Measurements from ENCODE around the gene ANAPC15. TPM values are rescaled to one million over a fixed set of nuclear protein-coding genes. Genes with fewer than 3 reads are reported as not detected.

Gene ANAPC15
- total and polyA plus RNA-seq, 2 of the 4 experiments (the other 2 are of a cell fraction): 66.3 to 84.2 TPM

- in situ Hi-C loops (cut with MboI; ENCODE audit: low sequenced_read_pairs): no loop called here
- H3K4me2 ChIP-seq (ENCODE audit: low read depth, low read length): peak overlapping the region; percentile 63
- H3K4me1 ChIP-seq (ENCODE audit: control insufficient read depth, insufficient read depth, low read length): peaks cover 10% of the 10 kb centered on the region
- peak overlapping the region; percentile 96 for H2AK5ac ChIP-seq (ENCODE audit: low read depth, low read length)
- 70% methylated on average over 2 of the region's 11 CpGs; no CpG with 5 or more reads in 1 of the 2 experiments for WGBS, 2 experiments (ENCODE audit: extremely low coverage in 2 of 2, insufficient read length in 1 of 2)
- ChIA-PET CTCF (interaction anchor here (0.6 kb wide), 1 partner anchor 70 kb away, joined by 3 read pairs; no protein-coding TSS in a partner anchor), POLR2A (ENCODE audit: unreplicated experiment) (no interaction called here)
- H3K9ac ChIP-seq (ENCODE audit: low read depth, low read length): peak overlapping the region; percentile 17; the same call in 1 of the 2 replicates
- H3K9me1 ChIP-seq (ENCODE audit: insufficient read depth, low read length): peaks cover 39% of the 10 kb centered on the region
- peak overlapping the region; percentile 14; the same call in 1 of the 2 replicates for H3K18ac ChIP-seq (ENCODE audit: low read depth, low read length)
- peak overlapping the region; percentile 95 for H2AFZ ChIP-seq (replicated peaks; ENCODE audit: low read length, poor library complexity)
- H3K79me1 ChIP-seq (ENCODE audit: low read depth in 1 of 2, low read length in 2 of 2): peaks cover 34 to 50% of the 10 kb centered on the region in 2 experiments
- H3K9me3 ChIP-seq (ENCODE audit: control insufficient read depth, insufficient read depth, low read length): no peaks in the 10 kb centered on the region
- peak overlapping the region; percentile 83 for H4K91ac ChIP-seq (ENCODE audit: insufficient read depth, low read depth, low read length)
- H2BK5ac ChIP-seq (ENCODE audit: low read depth, low read length, poor library complexity, severe bottlenecking): peak overlapping the region; percentile 75
- peak overlapping the region; percentile 26 for H3K4me3 ChIP-seq (ENCODE audit: insufficient read depth, low read depth, low read length)
- no TSS peak for BruUV-seq (replicated peaks)
- H3K27ac ChIP-seq (ENCODE audit: insufficient read depth, low read length): peak overlapping the region; percentile 59
- TF ChIP-seq SMC3 (IDR thresholded peaks at IDR 0.05; ENCODE audit: low read depth, low read length) (no peak), BHLHE40 (IDR thresholded peaks at IDR 0.05; ENCODE audit: low read depth, low read length) (no peak), MXI1 (IDR thresholded peaks at IDR 0.05; ENCODE audit: borderline replicate concordance, low read depth, low read length) (no peak), NFE2L2 (IDR thresholded peaks at IDR 0.05; ENCODE audit: low read depth, low read length) (no peak), ELK1 (IDR thresholded peaks at IDR 0.05; ENCODE audit: borderline replicate concordance, low read depth, low read length) (no peak), RCOR1 (IDR thresholded peaks at IDR 0.05; ENCODE audit: insufficient replicate concordance, low read length) (no peak), POLR2A (IDR thresholded peaks at IDR 0.05; ENCODE audit: low read depth, low read length) (no peak), RAD21 (IDR thresholded peaks at IDR 0.05; ENCODE audit: low read length) (no peak), MAZ (IDR thresholded peaks at IDR 0.05; ENCODE audit: borderline replicate concordance, low read depth, low read length) (no peak), CEBPB (IDR thresholded peaks at IDR 0.05; ENCODE audit: low read depth, low read length) (no peak), MAFK (IDR thresholded peaks at IDR 0.05; ENCODE audit: low read depth, low read length) (no peak), RFX5 (IDR thresholded peaks at IDR 0.05; ENCODE audit: low read depth, low read length) (no peak), FOS (IDR thresholded peaks at IDR 0.05; ENCODE audit: low read depth, low read length) (no peak), CHD1 (IDR thresholded peaks at IDR 0.05; ENCODE audit: low read depth, low read length) (no peak)
- TF ChIP-seq, protein P1, sequence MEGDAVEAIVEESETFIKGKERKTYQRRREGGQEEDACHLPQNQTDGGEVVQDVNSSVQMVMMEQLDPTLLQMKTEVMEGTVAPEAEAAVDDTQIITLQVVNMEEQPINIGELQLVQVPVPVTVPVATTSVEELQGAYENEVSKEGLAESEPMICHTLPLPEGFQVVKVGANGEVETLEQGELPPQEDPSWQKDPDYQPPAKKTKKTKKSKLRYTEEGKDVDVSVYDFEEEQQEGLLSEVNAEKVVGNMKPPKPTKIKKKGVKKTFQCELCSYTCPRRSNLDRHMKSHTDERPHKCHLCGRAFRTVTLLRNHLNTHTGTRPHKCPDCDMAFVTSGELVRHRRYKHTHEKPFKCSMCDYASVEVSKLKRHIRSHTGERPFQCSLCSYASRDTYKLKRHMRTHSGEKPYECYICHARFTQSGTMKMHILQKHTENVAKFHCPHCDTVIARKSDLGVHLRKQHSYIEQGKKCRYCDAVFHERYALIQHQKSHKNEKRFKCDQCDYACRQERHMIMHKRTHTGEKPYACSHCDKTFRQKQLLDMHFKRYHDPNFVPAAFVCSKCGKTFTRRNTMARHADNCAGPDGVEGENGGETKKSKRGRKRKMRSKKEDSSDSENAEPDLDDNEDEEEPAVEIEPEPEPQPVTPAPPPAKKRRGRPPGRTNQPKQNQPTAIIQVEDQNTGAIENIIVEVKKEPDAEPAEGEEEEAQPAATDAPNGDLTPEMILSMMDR (conservative IDR thresholded peaks at IDR 0.05; ENCODE audit: low read depth, low read length): no peak
- TF ChIP-seq, protein P2, sequence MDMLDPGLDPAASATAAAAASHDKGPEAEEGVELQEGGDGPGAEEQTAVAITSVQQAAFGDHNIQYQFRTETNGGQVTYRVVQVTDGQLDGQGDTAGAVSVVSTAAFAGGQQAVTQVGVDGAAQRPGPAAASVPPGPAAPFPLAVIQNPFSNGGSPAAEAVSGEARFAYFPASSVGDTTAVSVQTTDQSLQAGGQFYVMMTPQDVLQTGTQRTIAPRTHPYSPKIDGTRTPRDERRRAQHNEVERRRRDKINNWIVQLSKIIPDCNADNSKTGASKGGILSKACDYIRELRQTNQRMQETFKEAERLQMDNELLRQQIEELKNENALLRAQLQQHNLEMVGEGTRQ (IDR thresholded peaks at IDR 0.05; ENCODE audit: low read depth, low read length): no peak
- H2BK120ac ChIP-seq (ENCODE audit: low read depth, low read length): peak overlapping the region; percentile 74
- peak overlapping the region; percentile 36; the same call in 1 of the 2 replicates for H2BK20ac ChIP-seq (ENCODE audit: low read depth, low read length)
- intact Hi-C loops (cut with micrococcal nuclease): loop anchor here (1.0 to 5.0 kb wide), 3 partner anchors 79 to 331 kb away; partner anchors contain the start of gene CLPB
- peak overlapping the region; percentile 37; the same call in 1 of the 3 replicates for H2BK15ac ChIP-seq (ENCODE audit: low read depth, low read length)
- peak overlapping the region; percentile 45 for H3K56ac ChIP-seq (ENCODE audit: extremely low read depth, insufficient read depth, low read length)
- ATAC-seq (ENCODE audit: low read depth): no peak
- peak overlapping the region; percentile 99 for H2AK9ac ChIP-seq (replicated peaks; ENCODE audit: low read depth, low read length, poor library complexity)
- no peaks in the 10 kb centered on the region for H3K27me3 ChIP-seq (ENCODE audit: control insufficient read depth, insufficient read depth, low read length)
- dilution Hi-C loops (cut with HindIII; ENCODE audit: low sequenced_read_pairs, unreplicated experiment): no loop called here
- H4K8ac ChIP-seq (ENCODE audit: low read depth in 2 of 2, low read length in 2 of 2): peak overlapping the region; percentile 77 to 100
- DNase-seq: no peak
- peak overlapping the region; percentile 94 for H4K5ac ChIP-seq (ENCODE audit: low read depth, low read length)
- H3K14ac ChIP-seq (replicated peaks; ENCODE audit: low read depth, low read length): peak overlapping the region; percentile 99
- peak overlapping the region; percentile 98 for H3K4ac ChIP-seq (ENCODE audit: low read depth, low read length)
- peaks cover 14% of the 10 kb centered on the region for H3K36me3 ChIP-seq (ENCODE audit: control insufficient read depth, insufficient read depth, low read length)
- peak overlapping the region; percentile 65; the same call in 1 of the 2 replicates for H3K23ac ChIP-seq (ENCODE audit: low read depth, low read length)
- no peaks in the 10 kb centered on the region; the same call in 1 of the 2 replicates for H4K20me1 ChIP-seq (ENCODE audit: insufficient read depth, low read length)
Observed at GRCh38 chr11:72103754-72104167, 8.7 kb downstream of the ANAPC15 start.
